WTC11 (cell line): ENCODE results near the gene RASAL3.

Experiments
- AR ChIP-seq: fragments of 250-450 bp; sonication (Bioruptor Pico); IDR thresholded peaks from 2 replicates; pipeline ENCODE4 v1.9.0; 2021; ENCODE audit warnings: mild to moderate bottlenecking
- ELF4 ChIP-seq: sonication (generic); formaldehyde crosslinking; IDR thresholded peaks from 2 replicates; pipeline ENCODE4 v1.8.1; 2022; ENCODE audit warnings: low read depth, mild to moderate bottlenecking, moderate library complexity, missing genetic modification reagents
- ESRRA ChIP-seq: sonication (generic); formaldehyde crosslinking; IDR thresholded peaks from 2 replicates; pipeline ENCODE4 v1.8.1; 2022; ENCODE audit warnings: mild to moderate bottlenecking, missing genetic modification reagents, borderline replicate concordance
- JUN ChIP-seq: sonication (generic); formaldehyde crosslinking; IDR thresholded peaks from 2 replicates; pipeline ENCODE4 v1.8.0; 2023; ENCODE audit warnings: mild to moderate bottlenecking, missing genetic modification reagents
- MAX ChIP-seq: sonication (generic); formaldehyde crosslinking; IDR thresholded peaks from 2 replicates; pipeline ENCODE4 v1.8.0; 2022; ENCODE audit warnings: mild to moderate bottlenecking, missing genetic modification reagents
- NR2C2 ChIP-seq: sonication (generic); formaldehyde crosslinking; IDR thresholded peaks from 2 replicates; pipeline ENCODE4 v1.8.0; 2022; ENCODE audit warnings: mild to moderate bottlenecking, missing genetic modification reagents
- STAT6 ChIP-seq: sonication (generic); formaldehyde crosslinking; conservative IDR thresholded peaks from 2 replicates; pipeline ENCODE4 v1.8.1; 2023; ENCODE audit warnings: mild to moderate bottlenecking, low read depth, missing genetic modification reagents, moderate library complexity
- TEAD4 ChIP-seq: sonication (generic); formaldehyde crosslinking; IDR thresholded peaks from 2 replicates; pipeline ENCODE4 v1.8.0; 2022; ENCODE audit warnings: mild to moderate bottlenecking, missing genetic modification reagents
- ZMAT4 ChIP-seq: fragments of 250-450 bp; sonication (Bioruptor Pico); IDR thresholded peaks from 2 replicates; pipeline ENCODE4 v1.9.0; 2021; ENCODE audit warnings: mild to moderate bottlenecking

- TF ChIP-seq MAX (CRISPR knock-in tag) (no peak), STAT6 (CRISPR knock-in tag) (no peak), ZMAT4 (CRISPR knock-in tag) (no peak), TEAD4 (CRISPR knock-in tag) (no peak), ELF4 (CRISPR knock-in tag) (no peak), NR2C2 (CRISPR knock-in tag) (no peak), JUN (CRISPR knock-in tag) (no peak), ESRRA (no peak), AR (CRISPR knock-in tag) (no peak)
Observed at GRCh38 chr19:15475169-15475568, 10.8 kb upstream of the RASAL3 start.
